ENCODE results near the gene HMOX2. TPM values are rescaled to one million over a fixed set of nuclear protein-coding genes. Genes with fewer than 3 reads are reported as not detected.

Gene HMOX2
- total RNA-seq, 2 donors from 2014 or later: 46.8 to 55.7 TPM

DNA sequence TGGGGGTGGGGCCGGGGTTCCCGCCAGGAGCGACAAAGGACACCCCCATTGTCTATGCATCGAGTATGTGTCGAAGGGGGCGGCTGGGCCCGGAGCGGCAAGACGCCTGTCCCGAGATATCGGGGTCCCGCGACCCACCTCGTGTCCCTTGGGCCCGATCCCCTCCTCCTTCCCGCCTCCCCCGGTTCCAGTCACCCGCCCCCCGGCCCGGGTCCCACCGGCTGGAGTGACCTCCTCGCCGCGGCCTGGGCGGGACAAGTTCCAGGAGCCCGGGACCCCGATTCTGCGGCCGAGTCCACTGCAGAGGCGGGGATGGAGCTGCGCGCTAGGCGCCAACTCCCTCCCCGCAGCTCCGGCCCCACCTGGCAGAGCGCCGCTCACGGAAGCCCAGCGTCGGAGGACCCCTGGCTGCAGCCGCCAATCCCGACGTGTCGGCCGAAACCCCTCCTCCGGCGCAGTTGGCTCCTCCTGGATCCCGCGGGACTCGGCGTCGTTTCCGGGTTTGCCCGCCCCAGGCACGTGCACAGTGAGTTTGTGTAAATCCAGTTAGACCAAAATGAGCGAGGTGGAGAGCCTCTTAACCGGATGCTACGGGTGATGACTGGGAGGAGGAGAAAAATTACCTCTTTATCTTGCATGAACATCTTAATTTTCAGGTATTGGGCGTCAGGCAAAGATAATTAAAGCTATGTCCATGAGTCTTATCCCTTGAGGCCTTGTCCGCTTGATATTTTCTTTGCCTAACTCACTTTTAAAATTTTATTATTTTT lies 1.8 kb upstream of the HMOX2 start, which contains the start of gene NMRAL1:
NMRAL1 (minus strand) TSS at position 434 of the 770 bp plus-strand sequence. CDS start 493 bp downstream, outside the sequence.
- Histone ChIP-seq H3K27ac (peak within 1 kb of the TSS; percentile 54), H3K4me1 (peaks cover 5% of the 10 kb centered on the region), H3K4me3 (peak within 1 kb of the TSS; percentile 83), H3K9me3 (no peaks in the 10 kb centered on the region), H3K9ac (ENCODE audit: low read depth in 2 of 2, low read length in 2 of 2) (peak within 1 kb of the TSS; percentile 80 to 84), H3K36me3 (no peaks in the 10 kb centered on the region), H3K27me3 (no peaks in the 10 kb centered on the region)
- peak; percentile 95 for DNase-seq
- TF ChIP-seq, protein P1, sequence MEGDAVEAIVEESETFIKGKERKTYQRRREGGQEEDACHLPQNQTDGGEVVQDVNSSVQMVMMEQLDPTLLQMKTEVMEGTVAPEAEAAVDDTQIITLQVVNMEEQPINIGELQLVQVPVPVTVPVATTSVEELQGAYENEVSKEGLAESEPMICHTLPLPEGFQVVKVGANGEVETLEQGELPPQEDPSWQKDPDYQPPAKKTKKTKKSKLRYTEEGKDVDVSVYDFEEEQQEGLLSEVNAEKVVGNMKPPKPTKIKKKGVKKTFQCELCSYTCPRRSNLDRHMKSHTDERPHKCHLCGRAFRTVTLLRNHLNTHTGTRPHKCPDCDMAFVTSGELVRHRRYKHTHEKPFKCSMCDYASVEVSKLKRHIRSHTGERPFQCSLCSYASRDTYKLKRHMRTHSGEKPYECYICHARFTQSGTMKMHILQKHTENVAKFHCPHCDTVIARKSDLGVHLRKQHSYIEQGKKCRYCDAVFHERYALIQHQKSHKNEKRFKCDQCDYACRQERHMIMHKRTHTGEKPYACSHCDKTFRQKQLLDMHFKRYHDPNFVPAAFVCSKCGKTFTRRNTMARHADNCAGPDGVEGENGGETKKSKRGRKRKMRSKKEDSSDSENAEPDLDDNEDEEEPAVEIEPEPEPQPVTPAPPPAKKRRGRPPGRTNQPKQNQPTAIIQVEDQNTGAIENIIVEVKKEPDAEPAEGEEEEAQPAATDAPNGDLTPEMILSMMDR (IDR thresholded peaks at IDR 0.05): no peak
- intact Hi-C loops (cut with DNase I): loop anchor here (10.0 kb wide), 1 partner anchor 50 kb away; the partner anchor contains the start of gene DNAJA3

DNA sequence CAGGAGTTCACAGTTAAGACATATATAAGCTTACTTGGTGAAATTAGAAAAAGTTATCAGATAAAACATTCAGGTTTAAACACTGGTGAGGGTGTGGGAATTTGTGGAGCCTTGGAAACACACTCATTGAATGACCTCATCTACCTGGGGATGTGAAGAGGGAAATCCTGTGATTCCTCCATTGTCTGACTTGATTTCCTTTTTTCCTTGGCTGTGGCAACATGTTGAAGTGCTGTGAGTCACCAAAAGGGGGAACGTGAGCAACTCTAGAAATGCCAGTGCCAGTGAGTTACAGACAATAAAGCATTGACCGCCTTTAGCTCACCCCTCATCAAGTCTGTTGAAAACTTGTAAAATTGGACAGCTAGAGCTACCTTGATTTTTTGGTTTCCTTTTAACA lies 1.8 kb downstream of the HMOX2 start:
- TF ChIP-seq, protein P1 (IDR thresholded peaks at IDR 0.05): no peak
- Histone ChIP-seq H3K36me3 (no peaks in the 10 kb centered on the region), H3K9me3 (no peaks in the 10 kb centered on the region), H3K27me3 (no peaks in the 10 kb centered on the region), H3K9ac (ENCODE audit: low read depth in 2 of 2, low read length in 2 of 2) (peak overlapping the region in 1 of 2 donors; percentile 24), H3K4me3 (no peak overlapping the region), H3K4me1 (peaks cover 5% of the 10 kb centered on the region), H3K27ac (no peak overlapping the region)
- DNase-seq: no peak
- intact Hi-C loops (cut with DNase I): loop anchor here (10.0 kb wide), 1 partner anchor 53 kb away; the partner anchor contains the start of gene DNAJA3

DNA sequence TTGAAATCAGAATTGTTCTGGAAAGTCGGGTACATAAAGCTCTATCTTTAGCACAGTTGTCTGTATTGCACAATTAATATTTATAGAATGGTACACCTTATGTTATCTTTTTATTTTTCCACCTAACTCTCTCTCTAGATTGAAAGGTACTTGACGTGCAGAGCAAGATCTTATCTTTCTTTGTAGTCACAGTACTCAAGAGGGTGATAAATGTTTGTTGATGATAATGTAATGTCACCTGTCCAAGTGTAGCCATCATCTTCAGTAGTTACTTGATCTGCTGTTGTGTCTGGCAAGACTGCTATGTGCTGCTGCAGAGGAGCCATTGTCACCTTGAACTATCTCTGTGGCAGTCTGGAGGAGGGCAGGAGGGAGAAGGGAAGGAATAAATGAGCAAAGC lies 5.3 kb downstream of the HMOX2 start:
- H3K27me3 ChIP-seq: no peaks in the 10 kb centered on the region
- no peaks in the 10 kb centered on the region for H3K4me1 ChIP-seq

DNA sequence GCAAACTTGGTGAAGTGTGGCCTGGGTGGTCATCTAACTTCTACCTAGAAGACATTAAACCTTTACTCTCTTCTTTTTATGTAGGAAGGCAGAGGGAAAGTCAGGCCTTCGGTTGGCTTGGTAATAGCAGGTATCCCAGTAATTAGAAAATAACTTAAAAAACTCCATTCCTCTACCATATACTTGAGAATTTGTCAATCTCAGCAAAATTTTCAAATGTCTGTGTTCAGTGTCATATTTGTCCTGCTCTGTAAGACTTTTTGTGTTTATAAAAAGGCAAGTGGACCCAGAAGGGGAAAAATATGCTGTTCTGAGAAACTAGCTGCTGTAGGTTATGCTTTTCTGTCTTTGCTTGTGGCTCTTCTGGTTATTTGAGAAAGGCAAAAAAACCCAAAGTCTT lies 5.8 kb downstream of the HMOX2 start:
- H3K9ac ChIP-seq (ENCODE audit: low read depth in 2 of 2, low read length in 2 of 2): no peak overlapping the region
- no peak overlapping the region for H3K4me3 ChIP-seq
- intact Hi-C loops (cut with DNase I): no loop called here
- no peak overlapping the region for H3K27ac ChIP-seq
- DNase-seq: no peak
- no peaks in the 10 kb centered on the region for H3K9me3 ChIP-seq
- TF ChIP-seq, protein P1 (IDR thresholded peaks at IDR 0.05): no peak
- H3K36me3 ChIP-seq: no peaks in the 10 kb centered on the region
- H3K27me3 ChIP-seq: no peaks in the 10 kb centered on the region
- H3K4me1 ChIP-seq: no peaks in the 10 kb centered on the region

More for the DNA sequence above, 5.3 kb downstream of the HMOX2 start:
- Histone ChIP-seq H3K4me3 (no peak overlapping the region), H3K27ac (no peak overlapping the region), H3K9ac (ENCODE audit: low read depth in 2 of 2, low read length in 2 of 2) (no peak overlapping the region), H3K36me3 (no peaks in the 10 kb centered on the region), H3K9me3 (no peaks in the 10 kb centered on the region)
- no peak for DNase-seq
- TF ChIP-seq, protein P1 (IDR thresholded peaks at IDR 0.05): no peak
- intact Hi-C loops (cut with DNase I): no loop called here

DNA sequence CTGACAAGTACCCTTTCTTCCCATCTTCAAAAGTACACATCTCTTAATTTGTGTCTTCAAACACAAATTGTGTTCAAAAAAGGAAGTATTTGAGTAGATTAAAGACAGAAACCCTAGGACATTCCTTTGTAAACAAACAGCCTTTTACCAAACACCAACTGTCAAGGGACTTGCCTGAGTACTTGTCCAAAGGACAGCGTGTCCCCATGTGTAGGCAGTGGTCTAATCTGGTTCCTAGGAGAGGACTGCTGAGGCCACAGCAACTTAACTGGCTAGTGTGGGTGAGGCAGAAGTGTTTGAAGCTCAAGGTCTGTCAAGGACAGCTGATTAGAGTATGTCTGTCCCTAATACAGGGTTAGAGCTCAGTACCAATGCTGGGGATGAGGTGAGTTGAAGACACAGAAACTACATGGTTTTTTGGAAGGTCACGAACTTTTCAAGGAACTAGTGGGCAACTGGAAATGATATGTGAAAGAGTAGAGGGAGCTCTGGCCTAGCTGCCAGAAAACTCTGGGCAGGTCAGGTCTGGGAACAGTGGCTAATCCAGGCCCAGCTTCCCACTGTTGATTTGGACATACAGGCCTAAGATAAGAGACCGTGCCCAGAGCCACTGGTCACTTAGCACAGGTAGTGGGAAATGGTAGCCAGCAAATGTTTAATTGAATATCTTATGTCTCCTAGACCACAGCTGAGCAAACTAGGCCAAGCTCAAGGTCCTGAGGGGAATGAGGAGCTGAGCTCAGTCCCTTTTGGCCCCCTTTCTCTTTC lies 10.1 kb downstream of the HMOX2 start:
- intact Hi-C loops (cut with DNase I): no loop called here
- H3K9me3 ChIP-seq: no peaks in the 10 kb centered on the region
- no peak overlapping the region for H3K4me3 ChIP-seq
- H3K9ac ChIP-seq (ENCODE audit: low read depth in 2 of 2, low read length in 2 of 2): no peak overlapping the region
- no peaks in the 10 kb centered on the region for H3K27me3 ChIP-seq
- no peaks in the 10 kb centered on the region for H3K4me1 ChIP-seq
- DNase-seq: no peak
- no peak overlapping the region for H3K27ac ChIP-seq
- no peaks in the 10 kb centered on the region for H3K36me3 ChIP-seq
- TF ChIP-seq, protein P1 (IDR thresholded peaks at IDR 0.05): no peak

All from colonic mucosa (tissue), 4 donors.